ENCODE results near the gene ZNF609.

Gene ZNF609, protein sequence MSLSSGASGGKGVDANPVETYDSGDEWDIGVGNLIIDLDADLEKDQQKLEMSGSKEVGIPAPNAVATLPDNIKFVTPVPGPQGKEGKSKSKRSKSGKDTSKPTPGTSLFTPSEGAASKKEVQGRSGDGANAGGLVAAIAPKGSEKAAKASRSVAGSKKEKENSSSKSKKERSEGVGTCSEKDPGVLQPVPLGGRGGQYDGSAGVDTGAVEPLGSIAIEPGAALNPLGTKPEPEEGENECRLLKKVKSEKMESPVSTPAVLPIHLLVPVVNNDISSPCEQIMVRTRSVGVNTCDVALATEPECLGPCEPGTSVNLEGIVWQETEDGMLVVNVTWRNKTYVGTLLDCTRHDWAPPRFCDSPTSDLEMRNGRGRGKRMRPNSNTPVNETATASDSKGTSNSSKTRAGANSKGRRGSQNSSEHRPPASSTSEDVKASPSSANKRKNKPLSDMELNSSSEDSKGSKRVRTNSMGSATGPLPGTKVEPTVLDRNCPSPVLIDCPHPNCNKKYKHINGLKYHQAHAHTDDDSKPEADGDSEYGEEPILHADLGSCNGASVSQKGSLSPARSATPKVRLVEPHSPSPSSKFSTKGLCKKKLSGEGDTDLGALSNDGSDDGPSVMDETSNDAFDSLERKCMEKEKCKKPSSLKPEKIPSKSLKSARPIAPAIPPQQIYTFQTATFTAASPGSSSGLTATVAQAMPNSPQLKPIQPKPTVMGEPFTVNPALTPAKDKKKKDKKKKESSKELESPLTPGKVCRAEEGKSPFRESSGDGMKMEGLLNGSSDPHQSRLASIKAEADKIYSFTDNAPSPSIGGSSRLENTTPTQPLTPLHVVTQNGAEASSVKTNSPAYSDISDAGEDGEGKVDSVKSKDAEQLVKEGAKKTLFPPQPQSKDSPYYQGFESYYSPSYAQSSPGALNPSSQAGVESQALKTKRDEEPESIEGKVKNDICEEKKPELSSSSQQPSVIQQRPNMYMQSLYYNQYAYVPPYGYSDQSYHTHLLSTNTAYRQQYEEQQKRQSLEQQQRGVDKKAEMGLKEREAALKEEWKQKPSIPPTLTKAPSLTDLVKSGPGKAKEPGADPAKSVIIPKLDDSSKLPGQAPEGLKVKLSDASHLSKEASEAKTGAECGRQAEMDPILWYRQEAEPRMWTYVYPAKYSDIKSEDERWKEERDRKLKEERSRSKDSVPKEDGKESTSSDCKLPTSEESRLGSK (N-terminal part only)

DNA sequence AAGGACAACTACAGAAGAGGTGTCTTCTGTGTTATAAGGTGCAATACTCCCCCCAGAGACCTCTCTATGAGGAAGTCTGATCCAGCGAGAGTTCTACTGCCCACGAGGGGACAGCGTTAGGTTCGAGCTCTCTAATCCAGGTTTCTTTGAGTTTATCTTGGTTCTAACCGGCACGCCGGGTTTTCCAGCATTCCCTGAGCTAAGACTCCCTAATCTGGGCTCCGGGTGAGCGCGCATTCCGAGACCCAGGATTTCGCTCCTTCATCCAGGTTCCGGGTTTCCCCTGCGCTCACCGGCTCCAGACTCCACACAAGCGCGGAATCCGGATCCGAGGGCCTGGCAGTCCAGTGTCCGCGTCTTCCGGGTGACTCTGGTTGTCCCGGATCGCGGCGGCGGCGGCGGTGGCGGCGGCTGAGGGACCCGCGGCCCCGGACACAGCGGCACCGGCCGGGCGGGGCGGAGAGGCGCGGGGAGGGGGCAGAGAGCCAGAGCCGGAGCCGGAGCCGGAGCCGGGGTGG, at the start of gene ZNF609:
Gene ZNF609 (plus strand): TSS at position 373 of the 518 bp plus-strand sequence. CDS start 38,842 bp downstream, outside the sequence.
- DNase-seq (ENCODE audit: low read depth) = peak; percentile 93

DNA sequence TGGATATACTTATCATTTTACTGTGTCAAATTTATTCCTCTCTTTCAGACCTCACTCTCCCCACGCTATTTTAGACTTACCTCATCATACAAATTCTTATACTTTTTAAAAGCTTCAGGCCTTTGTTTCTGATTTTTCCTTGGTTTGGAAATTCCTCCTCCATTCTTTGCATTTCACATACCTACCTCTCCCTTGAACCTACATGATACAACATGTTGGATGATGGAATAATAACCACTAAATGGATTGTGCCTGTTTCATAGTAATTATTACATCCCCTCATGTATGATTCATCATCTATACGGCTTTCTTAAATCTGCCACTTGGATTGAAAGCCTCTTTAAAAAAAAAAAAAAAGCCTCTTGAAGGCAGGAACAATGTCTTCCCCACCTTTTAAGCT, 48.2 kb upstream of the ZNF609 start:
- DNase-seq (ENCODE audit: low read depth) = no peak

DNA sequence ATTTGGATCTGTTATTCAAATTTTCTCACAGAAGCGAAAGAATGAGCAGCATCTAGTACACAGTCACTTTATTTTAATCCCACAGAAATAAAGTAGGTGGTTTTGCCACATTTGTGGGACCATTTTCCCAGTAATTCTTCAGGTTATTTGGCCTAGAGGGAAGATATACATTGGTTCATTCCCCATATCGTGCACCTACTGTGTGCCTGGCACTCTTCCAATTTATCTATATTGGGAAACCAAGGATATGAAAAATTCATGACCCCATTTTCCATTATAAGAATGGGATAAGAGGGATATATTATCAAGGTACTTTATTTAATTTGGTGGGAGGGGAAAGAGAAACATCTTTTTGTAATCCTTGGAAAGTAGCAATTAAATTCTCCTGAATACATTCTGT, 37.7 kb upstream of the ZNF609 start:
- no peak for DNase-seq (ENCODE audit: low read depth)

DNA sequence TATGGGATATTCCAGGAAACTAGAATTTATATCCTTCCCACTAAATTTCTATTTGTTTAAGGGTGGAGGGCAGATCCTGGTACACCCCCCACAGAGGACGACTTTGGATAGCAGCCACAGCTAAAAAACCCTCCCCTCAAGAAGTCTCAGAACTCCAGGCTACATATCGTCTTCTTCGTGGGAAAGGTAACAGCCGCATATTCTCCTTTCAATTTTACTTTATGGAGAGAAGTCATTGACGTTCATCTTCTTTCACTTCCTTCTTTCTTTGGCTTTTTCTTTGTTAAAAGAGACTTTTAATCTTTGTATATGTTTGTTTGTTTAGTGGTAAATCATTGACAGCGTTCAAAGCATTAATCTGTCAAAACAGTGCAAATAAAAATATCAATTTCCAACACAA, 36.4 kb upstream of the ZNF609 start:
- no peak for DNase-seq (ENCODE audit: low read depth)

DNA sequence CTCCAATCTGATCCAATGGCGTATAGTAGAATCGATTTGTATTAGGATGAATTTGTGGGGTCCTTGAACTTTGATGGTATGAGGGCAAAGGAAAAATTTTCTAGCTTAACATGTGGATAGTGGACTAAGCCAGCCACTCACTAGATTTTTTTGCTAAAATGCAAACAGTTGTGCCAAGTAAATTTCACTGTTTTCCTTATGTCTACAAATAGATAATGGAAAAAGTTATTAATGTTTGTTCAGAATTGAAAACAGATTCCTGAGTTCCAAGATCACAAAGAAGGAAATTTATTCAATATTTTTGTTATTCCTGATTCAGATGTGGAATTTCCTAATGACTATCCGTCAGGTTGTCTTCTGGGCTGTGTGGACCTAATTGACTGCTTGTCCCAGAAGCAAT, 35.2 kb upstream of the ZNF609 start:
- no peak for DNase-seq (ENCODE audit: low read depth)

DNA sequence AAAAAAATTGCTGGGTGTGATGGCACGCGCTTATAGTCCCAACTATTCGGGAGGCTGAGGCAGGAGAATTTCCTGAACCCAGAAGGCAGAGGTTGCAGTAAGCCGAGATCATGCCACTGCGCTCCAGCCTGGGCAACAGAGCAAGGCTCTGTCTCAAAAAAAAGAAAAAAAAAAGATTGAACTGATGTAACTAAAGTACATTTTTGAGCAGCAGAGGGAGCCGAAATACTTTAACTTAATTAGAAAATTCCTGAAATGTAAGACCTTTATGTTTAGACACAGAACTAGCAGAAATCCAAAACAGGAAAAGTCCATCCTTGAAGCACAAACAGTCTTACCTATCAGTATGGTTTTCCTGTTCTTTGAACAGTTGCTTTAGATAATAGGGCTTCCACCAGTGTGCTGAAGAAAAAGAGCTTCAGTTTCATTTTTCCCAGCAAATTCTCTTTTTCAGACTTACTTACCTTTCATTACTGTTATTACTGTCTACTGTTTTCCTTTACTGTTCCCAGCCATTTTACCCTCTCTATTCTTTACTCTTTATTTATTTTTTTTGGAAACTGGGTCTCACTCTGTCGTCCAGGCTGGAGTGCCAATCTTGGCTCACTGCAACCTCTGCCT, 33.4 kb upstream of the ZNF609 start:
- DNase-seq (ENCODE audit: low read depth) = no peak

DNA sequence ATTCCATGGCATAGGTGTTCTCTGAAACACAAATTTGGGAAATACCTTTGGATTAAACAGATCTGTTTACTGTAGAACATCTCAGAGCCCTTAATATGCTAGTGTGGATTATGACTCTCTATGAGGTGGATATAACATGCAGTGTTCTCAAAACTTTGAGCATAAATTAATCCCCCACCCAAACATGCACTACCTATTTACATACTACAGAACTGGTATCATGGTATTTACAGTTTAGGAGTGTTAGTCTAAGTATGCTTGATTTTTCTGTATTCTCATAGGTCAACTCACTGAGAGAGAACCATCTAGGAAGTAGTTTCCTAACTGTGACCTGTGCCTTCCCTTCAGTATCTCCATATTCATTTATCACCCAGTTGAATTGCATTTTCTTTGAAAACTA, 30.9 kb upstream of the ZNF609 start:
- no peak for DNase-seq (ENCODE audit: low read depth)

DNA sequence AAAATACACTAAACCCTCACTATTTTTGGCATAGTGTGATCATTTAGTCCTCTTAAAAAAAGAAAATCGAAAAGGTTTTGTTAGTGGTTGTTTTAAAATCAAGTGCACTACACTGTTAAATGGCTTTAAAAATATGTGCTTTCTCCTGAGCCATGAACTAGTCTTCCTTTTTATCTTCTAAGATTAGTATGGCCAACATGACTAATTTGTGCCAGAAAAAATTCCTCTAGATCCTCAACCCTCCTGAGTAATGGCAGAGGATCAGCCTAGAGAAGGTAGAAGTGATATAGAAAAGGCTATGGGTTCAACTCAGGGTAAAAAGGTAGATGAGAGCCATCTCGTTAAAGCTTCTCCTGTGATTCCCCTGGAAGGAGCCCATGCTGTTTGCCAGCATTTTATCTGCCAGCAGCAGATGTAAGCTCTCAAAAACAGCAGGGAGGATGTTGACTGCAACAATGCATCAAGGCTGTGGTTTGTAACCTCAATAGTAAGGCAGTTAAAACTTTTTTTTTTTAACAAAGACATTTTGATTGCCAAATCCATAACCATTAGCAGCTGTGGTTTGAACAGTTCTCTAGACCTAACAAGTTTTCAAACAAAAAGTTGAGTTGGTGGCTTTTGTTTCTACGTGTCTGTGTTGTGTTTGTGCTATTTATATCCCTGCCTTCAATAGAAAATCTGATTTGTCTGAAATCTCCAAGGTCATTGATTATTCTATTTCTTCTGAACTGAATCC, 30.2 kb upstream of the ZNF609 start:
- DNase-seq (ENCODE audit: low read depth) = no peak

DNA sequence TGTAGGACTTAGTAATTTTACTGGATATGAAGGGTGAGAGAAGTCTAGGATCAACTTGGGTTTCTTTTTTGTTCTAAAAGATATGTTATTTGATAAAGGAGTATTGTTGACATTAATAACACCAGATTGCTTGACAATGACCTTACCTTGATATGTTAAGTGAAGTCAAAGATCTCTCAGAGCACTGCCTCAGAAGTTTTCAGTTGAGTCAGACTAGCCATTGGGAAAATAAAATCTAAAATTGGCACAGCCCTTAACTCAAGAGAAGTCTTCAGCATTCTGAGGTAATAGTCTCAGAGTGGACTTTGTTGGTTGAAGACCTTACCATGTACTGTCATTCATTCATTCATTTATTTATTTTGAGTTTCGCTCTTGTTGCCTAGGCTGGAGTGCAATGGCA, 22.4 kb upstream of the ZNF609 start:
- no peak for DNase-seq (ENCODE audit: low read depth)

DNA sequence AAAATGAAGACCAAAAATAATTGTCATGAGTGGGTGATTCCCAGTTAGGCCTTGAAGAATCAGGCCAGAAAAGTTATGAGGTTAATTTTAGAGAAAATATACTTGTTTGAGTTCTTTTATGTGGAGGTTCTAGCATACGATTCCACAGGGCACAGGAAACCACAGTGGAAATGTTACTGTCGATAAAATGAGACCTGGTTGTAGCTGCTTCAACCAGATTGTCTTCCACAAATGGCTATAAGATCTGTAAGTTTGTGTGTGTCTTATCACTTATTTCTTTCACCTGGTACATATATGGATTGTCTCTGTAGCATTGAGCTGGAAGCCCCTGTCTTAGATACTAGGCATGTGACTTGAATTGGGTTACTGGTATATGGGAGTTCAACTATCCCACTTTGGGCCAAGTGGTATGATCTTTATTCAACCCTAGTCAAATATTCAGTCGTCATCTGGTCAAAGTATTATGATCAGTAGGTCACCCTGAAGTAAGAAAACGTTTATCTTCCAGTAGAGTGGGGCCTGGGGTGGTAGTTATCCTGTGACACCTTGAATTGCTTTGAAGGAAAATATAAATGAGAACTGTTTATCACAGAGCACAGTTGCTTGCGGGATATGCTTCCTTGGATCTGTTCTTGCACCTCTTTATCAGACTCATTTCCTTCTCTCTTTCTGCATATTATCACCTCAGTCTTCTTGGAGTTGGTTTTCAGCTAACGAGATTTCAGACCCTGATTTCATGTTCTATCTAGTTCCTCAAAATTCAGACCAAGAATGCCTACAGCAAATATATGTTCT, 21.5 kb upstream of the ZNF609 start:
- DNase-seq (ENCODE audit: low read depth) = no peak

DNA sequence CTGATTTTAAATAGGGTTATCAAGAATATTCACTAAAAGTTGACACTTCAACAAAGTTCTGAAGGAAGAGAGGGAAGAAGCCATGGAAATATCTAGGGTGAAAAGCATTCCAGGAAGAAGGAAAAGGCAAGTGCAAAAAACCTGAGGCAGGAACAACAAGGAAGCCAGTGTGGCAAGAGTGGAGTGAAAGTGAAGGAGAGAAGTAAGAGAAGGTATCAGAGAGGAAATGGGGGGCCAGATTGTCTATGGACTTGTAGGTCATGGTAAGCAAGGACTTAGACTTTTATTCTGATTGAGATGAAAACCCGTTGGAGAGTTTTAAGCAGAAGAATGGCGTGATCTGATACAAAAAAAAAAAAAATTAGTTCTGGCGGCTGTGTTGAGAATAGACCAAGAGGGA, 18.5 kb upstream of the ZNF609 start:
- DNase-seq (ENCODE audit: low read depth) = no peak

DNA sequence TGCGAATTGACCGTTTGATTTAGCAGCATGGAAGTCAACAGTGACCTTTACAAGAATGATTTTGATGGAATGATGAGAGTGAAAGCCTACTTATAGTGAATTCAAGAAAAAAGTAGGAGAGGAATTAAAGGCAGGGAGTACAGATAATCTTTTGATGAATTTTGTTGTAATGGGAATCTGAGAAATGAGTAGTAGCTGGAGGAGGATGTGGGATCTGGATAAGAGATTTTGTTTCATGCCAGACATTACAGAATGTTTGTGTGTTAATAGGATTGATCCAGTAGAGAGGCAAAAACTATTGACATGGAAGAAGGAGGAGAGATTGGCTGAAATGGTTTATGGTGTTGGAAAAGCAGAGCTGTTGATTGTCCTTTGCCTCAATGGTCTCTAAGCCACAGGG, 17.4 kb upstream of the ZNF609 start:
- no peak for DNase-seq (ENCODE audit: low read depth)

DNA sequence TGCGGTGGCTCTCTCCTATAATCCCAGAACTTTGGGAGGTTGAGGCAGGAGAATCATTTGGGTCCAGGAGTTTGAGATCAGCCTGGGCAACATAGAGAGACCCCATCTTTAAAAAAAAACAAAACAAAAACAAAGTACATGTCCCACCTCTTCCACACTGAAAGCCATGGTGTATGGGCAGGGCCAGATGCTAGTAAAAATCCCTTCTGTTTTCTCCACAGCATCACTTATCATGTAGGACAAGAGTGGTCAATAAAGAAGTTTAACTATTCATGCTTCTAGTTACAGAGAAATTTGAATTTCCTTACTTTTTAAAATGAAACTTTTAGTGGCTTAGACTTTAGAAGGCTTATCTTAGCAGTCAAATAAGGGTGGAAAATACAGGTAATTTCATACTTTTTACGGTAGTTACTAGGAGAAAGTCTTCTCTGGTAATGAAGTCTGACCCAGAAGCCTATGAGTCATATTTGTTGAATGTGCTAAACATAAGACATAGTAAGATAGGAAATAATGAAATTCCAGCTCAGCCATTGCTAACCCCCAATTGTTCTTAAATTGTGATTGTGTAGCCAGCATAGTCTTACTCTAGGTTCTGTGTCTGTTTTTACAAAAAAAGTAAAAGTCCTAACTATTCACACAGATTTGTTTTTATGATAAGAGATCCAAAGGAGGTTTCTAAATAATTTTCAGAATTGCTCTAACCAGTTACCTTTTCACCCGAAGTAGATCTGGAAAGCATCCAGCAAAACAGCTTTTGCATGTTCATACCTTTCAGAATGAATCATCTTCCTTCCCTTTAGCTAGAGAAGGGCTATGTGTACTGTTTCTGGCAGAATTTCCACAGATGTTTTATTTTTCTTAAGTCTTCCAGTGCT, 16.4 kb upstream of the ZNF609 start:
- no peak for DNase-seq (ENCODE audit: low read depth)

DNA sequence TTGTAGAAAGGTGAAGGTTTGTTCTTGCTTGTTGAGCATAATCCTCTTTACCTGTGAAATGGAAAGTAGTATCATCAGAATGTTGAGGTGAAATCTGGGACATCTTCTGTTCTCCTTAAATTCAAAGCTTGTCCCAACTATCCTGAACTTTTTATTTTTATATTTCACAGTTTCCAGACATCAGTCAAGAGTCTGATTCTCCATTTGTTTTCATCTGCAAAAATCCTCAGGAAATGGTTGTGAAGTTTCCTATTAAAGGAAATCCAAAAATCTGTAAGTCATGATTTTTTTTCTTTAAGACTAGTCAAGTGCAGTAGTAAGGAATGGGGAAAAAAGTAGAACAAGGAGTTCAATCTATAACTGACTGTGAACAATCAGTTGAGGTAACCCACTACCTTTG, 15.5 kb upstream of the ZNF609 start:
- DNase-seq (ENCODE audit: low read depth) = no peak

DNA sequence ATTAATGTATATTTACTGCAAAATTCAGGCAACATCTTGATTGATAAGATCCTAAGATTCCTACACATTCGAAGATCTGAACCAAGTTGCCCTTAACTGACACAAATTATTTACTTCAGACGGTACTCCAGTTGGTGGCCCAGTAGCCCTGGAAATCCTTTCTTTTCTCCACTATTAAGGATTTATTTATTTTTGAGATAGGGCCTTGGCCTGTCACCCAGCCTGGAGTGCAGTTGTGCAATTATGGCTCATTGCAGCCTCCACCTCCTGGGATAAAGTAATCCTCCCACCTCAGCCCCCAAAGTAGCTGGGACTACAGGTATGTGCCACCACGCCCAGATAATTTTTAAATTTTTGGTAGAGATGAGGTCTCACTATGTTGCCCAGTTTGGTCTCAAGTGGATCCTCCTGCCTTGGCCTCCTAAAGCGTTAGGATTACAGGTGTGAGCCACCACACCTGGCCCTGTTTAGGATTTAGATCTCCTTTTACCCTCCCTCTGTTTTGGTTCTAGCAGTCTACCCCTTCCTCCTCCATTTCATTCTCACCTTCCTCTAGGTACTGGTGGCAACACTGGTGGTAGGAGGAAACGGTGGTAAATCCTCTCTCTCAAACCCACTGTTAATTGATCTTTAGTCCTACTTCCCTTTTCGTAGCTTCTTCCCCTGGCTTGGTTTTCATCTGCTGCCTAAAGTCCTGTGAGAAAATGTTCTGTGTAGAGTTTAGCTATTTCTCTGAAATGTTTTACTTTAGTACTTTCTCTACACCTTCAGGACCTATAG, 12.7 kb upstream of the ZNF609 start:
- no peak for DNase-seq (ENCODE audit: low read depth)

DNA sequence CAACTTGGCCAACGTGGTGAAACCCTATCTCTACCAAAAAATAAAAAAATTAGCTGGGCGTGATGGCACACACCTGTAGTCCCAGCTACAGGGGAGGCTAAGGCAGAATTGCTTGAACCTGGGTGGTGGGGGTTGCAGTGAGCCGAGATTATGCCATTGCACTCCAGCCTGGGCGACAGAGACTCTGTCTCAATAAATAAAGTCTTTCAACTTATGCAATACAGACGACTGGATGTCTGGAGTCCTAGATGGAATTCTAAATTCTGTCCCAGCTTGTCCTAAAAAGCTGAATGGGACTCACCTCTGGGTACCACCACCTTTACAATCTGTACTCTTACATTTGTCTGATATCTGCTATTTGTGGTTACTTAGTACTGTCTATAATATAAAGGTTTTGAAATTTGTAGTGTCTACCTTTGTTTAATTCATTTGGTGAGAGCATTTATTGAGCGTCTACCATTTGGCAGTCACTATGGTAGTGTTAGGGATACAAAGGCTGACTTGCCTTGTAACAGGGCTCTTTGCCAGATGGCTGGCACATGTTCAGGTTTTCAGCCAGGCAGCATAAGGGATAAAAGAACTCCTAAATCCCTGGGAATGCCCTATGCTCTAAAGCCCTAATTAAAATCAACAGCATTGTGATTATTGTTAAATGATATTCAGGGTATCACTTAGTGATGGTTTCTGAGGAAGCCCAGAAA, 7.2 kb upstream of the ZNF609 start:
- no peak for DNase-seq (ENCODE audit: low read depth)

DNA sequence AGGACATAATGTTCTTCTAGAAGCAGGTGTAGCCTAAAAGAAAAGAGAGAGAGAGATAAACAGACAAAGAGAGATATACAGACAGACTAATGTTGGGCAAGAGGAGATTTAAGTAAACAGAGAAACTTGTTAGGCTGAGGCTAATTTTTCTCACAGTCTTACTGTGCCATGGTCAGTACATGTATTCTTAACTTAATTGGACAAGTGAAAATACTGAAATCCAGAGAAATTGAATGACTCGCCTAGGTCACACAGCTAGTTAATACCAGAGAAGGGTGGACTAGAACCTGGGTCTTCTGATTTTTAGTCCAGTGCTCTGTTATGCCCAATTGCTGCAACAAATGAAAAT, 6.7 kb upstream of the ZNF609 start:
- no peak for DNase-seq (ENCODE audit: low read depth)

DNA sequence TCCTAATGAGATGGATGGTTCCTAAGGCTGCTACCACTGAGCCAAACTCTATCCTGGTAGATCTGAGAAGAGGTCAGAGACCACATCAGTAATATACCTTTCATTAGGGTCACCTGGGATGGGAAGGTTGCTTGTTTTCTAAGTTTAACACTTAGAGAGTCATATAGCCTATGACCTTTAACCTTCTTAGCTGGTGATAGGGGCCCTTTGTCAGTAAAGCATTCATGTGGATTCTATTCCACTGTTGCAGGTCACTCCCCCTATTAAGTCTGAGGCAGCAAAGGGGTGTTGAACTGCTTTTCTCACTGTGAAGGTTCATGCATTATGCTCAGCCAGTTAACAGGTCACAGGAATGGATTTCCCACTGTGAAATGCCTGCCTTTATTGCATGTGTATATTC, 6.1 kb upstream of the ZNF609 start:
- no peak for DNase-seq (ENCODE audit: low read depth)

Data from activated T-cell treated with anti-CD3 and anti-CD28 coated beads for 48 hours (primary cell).